GM12878 (cell line): ENCODE measurements around the gene RBM8A.

ENCODE experiments used
- CTCF ChIP-seq, 3 experiments: IDR thresholded peaks in 2 of 3; conservative IDR thresholded peaks in 1 of 3; 2 replicates each; pipeline ENCODE4 v1.5.1; 2011; ENCODE audit warnings: low read depth in 3 of 3, low read length in 3 of 3, mild to moderate bottlenecking in 3 of 3, control low read depth in 2 of 3, moderate library complexity in 2 of 3, inconsistent platforms in 1 of 3, mixed read lengths in 1 of 3; ENCODE audit not compliant: control insufficient read depth in 2 of 3, insufficient read depth in 1 of 3; ENCODE audit errors: extremely low read depth in 1 of 3
- GABPA ChIP-seq: IDR thresholded peaks from 2 replicates; pipeline ENCODE4 v1.6.1; 2014; ENCODE audit warnings: antibody characterized with exemption, low read depth, mild to moderate bottlenecking, inconsistent platforms
- MAX ChIP-seq: IDR thresholded peaks from 2 replicates; pipeline ENCODE4 v1.6.1; 2012; ENCODE audit warnings: low read depth, low read length, improper control_type of control experiment
- RAD21 ChIP-seq: IDR thresholded peaks from 2 replicates; pipeline ENCODE4 v1.6.1; 2011; ENCODE audit warnings: mild to moderate bottlenecking, low read depth, low read length, moderate library complexity; ENCODE audit not compliant: insufficient read depth
- RAD51 ChIP-seq: fragments of 450-650 bp; IDR thresholded peaks from 2 replicates; pipeline ENCODE4 v1.6.1; 2016; ENCODE audit warnings: moderate library complexity, mild to moderate bottlenecking, inconsistent platforms
- SIN3A ChIP-seq: IDR thresholded peaks from 2 replicates; pipeline ENCODE4 v1.6.1; 2012; ENCODE audit warnings: low read depth, low read length, improper control_type of control experiment
- SMC3 ChIP-seq: IDR thresholded peaks from 2 replicates; pipeline ENCODE4 v1.6.1; 2011; ENCODE audit warnings: low read length, improper control_type of control experiment, borderline replicate concordance

GRCh38 chr1:145878724-145879123 is 48.6 kb downstream of the RBM8A start:
- no peak for TF ChIP-seq MAX
- no peak for TF ChIP-seq SIN3A
- TF ChIP-seq CTCF (IDR thresholded peaks at IDR 0.05 in 2 of 3, conservative IDR thresholded peaks at IDR 0.05 in 1 of 3; ENCODE audit: control insufficient read depth in 2 of 3, extremely low read depth in 1 of 3, insufficient read depth in 1 of 3, low read depth in 3 of 3, low read length in 3 of 3): no peak
- no peak for TF ChIP-seq SMC3
- TF ChIP-seq RAD21: no peak
- no peak for TF ChIP-seq RAD51
- TF ChIP-seq GABPA: no peak
